ENCODE measurements around the gene NWD2.

- TF ChIP-seq, protein P1, sequence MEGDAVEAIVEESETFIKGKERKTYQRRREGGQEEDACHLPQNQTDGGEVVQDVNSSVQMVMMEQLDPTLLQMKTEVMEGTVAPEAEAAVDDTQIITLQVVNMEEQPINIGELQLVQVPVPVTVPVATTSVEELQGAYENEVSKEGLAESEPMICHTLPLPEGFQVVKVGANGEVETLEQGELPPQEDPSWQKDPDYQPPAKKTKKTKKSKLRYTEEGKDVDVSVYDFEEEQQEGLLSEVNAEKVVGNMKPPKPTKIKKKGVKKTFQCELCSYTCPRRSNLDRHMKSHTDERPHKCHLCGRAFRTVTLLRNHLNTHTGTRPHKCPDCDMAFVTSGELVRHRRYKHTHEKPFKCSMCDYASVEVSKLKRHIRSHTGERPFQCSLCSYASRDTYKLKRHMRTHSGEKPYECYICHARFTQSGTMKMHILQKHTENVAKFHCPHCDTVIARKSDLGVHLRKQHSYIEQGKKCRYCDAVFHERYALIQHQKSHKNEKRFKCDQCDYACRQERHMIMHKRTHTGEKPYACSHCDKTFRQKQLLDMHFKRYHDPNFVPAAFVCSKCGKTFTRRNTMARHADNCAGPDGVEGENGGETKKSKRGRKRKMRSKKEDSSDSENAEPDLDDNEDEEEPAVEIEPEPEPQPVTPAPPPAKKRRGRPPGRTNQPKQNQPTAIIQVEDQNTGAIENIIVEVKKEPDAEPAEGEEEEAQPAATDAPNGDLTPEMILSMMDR (IDR thresholded peaks at IDR 0.05) = peak; percentile 80
- TF ChIP-seq ZFX (IDR thresholded peaks at IDR 0.05; ENCODE audit: borderline replicate concordance) = no peak
These were observed 145.5 kb downstream of the NWD2 start for GRCh38 chr4:37389967-37390580.

Measured in 22Rv1 (cell line).